Right atrium auricular region (tissue), 2 donors: ENCODE data around the gene CATSPER4. TPM values are rescaled to one million over a fixed set of nuclear protein-coding genes. Genes with fewer than 3 reads are reported as not detected.

Source experiments
- DNase-seq: peaks from one replicate; pipeline ENCODE4 v3.0.0-alpha.2; 2019; ENCODE audit warnings: low spot score
- H3K27ac ChIP-seq, 2 donors: fragments of 200-600 bp; sonication (generic); 1 replicate in 1 of 2; 2 replicates in 1 of 2; pipeline ENCODE4 v1.5.1; 2016 to 2019
- H3K27me3 ChIP-seq, 2 donors: fragments of 200-600 bp; sonication (generic); one replicate each; pipeline versions ENCODE4 v1.5.1 to v1.6.0; 2017 to 2019
- H3K36me3 ChIP-seq: fragments of 200-600 bp; sonication (generic); one replicate; pipeline ENCODE4 v1.5.1; 2016
- H3K4me1 ChIP-seq, 2 donors: fragments of 200-600 bp; sonication (generic); one replicate each; pipeline versions ENCODE4 v1.5.1 to v1.6.0; 2017 to 2019
- H3K4me3 ChIP-seq, 2 donors: fragments of 200-600 bp; sonication (generic); 1 replicate in 1 of 2; 2 replicates in 1 of 2; pipeline ENCODE4 v1.5.1; 2017 to 2019; ENCODE audit warnings: mild to moderate bottlenecking in 1 of 2, moderate library complexity in 1 of 2
- H3K9me3 ChIP-seq, 2 donors: fragments of 200-600 bp; sonication (generic); one replicate each; pipeline ENCODE4 v1.5.1; 2019
- total RNA-seq, 2 donors: library from RNA; depleted of rRNA; stranded (reverse); fragments of >200 nt; gene quantifications; one replicate each; pipeline ENCODE4 v1.1.0, GENCODE V29; 2016
- TF ChIP-seq, protein P1 (sequence below), 2 donors: fragments of 200-600 bp; sonication (generic); IDR thresholded peaks; one replicate each; pipeline ENCODE4 v1.5.1; 2019; ENCODE audit warnings: antibody characterized with exemption in 2 of 2

The CATSPER4 gene
- total RNA-seq, 2 donors from 2014 or later: not detected

DNA sequence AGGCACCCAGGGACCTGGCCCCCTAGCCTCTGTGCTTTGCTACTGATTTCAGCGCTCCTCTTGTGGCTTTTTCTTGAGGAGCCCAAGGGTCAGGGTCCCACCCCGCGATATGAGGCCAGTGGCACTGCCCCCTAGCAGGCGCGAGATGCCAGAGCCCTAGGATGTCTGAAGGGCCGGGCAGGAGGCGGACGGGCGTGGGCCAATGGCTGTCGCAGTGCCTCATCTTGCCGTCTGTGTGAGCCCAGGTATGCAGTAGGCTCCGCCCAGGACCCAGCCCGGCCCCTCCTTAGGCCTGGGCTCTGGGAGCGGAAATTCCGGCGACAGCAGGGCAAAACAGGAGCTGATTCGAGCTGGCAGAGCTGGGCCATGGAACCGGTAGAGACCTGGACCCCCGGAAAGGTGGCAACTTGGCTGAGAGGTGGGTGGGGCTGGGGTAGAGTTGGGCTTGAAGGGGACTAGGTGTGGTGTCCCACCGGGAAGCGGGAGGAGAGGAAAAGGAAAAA is 13.2 kb upstream of the CATSPER4 start, which contains the start of gene CNKSR1:
TSS of gene CNKSR1 (plus strand) at position 310 of the 503 bp plus-strand sequence. CDS start at position 367, 57 bp downstream.
- TF ChIP-seq, protein P1, sequence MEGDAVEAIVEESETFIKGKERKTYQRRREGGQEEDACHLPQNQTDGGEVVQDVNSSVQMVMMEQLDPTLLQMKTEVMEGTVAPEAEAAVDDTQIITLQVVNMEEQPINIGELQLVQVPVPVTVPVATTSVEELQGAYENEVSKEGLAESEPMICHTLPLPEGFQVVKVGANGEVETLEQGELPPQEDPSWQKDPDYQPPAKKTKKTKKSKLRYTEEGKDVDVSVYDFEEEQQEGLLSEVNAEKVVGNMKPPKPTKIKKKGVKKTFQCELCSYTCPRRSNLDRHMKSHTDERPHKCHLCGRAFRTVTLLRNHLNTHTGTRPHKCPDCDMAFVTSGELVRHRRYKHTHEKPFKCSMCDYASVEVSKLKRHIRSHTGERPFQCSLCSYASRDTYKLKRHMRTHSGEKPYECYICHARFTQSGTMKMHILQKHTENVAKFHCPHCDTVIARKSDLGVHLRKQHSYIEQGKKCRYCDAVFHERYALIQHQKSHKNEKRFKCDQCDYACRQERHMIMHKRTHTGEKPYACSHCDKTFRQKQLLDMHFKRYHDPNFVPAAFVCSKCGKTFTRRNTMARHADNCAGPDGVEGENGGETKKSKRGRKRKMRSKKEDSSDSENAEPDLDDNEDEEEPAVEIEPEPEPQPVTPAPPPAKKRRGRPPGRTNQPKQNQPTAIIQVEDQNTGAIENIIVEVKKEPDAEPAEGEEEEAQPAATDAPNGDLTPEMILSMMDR (IDR thresholded peaks at IDR 0.05): no peak
- Histone ChIP-seq H3K4me3 (no peak within 1 kb of the TSS), H3K27ac (no peak within 1 kb of the TSS), H3K36me3 (no peaks in the 10 kb centered on the region), H3K9me3 (no peaks in the 10 kb centered on the region), H3K4me1 (no peaks in the 10 kb centered on the region), H3K27me3 (no peaks in the 10 kb centered on the region)
- DNase-seq: no peak

DNA sequence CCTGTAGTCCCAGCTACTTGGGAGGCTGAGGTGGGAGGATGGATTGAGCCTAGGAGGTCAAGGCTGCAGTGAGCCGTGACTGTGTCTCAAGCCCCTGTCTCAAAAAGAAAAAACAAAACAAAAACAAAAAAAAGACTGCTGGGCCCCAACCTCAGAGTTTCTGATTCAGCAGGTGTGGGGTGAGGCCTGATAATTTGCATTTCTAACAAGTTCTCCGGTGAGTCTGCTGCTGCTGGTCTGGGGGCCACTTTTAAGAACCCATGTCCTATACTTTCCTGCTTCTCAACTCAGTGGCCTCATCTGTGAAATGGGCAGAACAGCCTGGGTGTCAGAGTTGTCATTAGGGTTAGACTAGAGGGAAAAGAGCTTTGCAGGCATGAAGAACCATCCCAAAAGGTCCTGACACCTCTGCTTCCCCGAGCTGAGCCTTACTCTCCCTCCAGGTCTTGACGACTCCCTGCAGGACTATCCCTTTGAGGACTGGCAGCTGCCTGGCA is 10.3 kb upstream of the CATSPER4 start:
- Histone ChIP-seq H3K4me3 (no peak overlapping the region), H3K4me1 (no peaks in the 10 kb centered on the region), H3K27ac (no peak overlapping the region), H3K36me3 (no peaks in the 10 kb centered on the region), H3K9me3 (no peaks in the 10 kb centered on the region), H3K27me3 (no peaks in the 10 kb centered on the region)
- DNase-seq: no peak
- TF ChIP-seq, protein P1 (IDR thresholded peaks at IDR 0.05): no peak

DNA sequence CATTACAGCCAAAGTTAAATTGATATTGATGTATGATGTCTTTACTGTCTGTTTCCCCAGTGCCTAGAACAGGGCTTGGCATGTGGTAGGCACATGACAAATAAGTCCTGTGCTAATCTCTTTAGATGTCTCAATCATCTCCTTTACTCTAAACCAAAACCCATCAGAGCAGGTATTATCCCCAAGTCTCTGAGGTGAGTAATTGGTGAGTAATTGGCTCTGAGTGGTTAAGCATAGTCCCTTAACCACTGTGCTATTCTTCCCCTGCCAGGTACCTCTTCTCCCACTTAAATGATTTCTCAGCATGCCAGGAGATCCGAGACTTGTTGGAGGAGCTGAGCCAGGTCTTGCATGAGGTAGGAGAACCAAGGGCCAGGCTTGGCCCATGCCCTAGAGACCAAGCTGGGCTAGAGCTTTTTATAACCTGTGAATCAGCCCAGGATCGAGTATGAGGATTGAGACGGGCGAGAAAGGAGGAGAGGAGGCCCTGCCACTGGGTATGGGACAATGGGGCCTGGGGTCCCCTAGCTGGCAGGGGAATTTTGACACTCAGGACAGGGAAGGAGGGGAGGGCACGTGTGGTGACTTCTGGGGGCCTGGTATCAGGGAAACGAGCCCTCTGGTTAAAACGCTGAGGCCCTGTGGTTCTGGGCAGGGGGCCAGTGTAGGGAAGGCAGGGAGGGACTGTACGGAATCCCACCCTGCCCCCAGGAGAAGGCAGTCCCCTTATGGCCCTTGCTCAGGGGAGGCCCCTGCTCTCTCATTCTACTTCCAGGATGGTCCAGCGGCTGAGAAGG is 8.6 kb upstream of the CATSPER4 start:
- Histone ChIP-seq H3K4me1 (no peaks in the 10 kb centered on the region), H3K27me3 (no peaks in the 10 kb centered on the region), H3K36me3 (no peaks in the 10 kb centered on the region), H3K27ac (no peak overlapping the region), H3K4me3 (no peak overlapping the region), H3K9me3 (no peaks in the 10 kb centered on the region)
- TF ChIP-seq, protein P1 (IDR thresholded peaks at IDR 0.05): no peak
- no peak for DNase-seq

DNA sequence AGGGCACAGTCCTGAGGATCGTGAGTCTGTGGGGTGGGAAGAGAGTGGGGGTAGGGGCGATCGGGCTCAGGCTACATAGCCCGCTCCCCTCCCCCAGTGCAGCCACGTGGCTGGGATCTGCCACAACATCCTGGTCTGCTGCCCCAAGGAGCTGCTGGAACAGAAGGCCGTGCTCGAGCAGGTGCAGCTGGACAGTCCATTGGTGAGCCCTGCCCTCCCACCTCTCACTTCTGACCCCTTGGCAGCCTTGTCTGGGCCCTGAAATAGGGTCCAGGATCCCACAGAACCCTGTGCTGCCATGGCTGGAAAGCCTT is 8.1 kb upstream of the CATSPER4 start:
- Histone ChIP-seq H3K4me3 (no peak overlapping the region), H3K27ac (no peak overlapping the region), H3K4me1 (no peaks in the 10 kb centered on the region)

DNA sequence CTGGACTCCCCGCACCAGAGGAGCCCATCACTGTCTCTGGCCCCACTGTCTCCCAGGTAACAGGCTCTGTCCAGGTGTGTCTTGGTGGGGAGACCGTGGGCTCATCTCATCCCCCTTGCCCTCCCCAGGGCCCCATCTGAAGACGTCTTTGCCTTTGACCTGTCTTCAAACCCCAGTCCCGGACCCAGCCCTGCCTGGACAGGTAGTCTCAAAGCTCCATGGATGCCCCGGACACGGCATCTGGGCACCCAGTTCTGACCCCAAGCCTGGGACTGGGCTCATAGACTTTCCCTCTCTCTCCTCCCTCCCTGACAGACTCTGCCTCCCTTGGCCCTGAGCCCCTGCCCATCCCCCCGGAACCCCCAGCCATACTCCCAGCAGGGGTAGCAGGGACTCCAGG is 6.3 kb upstream of the CATSPER4 start:
- H3K27me3 ChIP-seq: no peaks in the 10 kb centered on the region
- no peaks in the 10 kb centered on the region for H3K4me1 ChIP-seq
- no peaks in the 10 kb centered on the region for H3K36me3 ChIP-seq
- TF ChIP-seq, protein P1 (IDR thresholded peaks at IDR 0.05): no peak
- no peak for DNase-seq
- H3K4me3 ChIP-seq: no peak overlapping the region
- H3K9me3 ChIP-seq: no peaks in the 10 kb centered on the region
- H3K27ac ChIP-seq: no peak overlapping the region

More for the DNA sequence above, 8.1 kb upstream of the CATSPER4 start:
- H3K27me3 ChIP-seq: no peaks in the 10 kb centered on the region
- no peak for DNase-seq
- TF ChIP-seq, protein P1 (IDR thresholded peaks at IDR 0.05): no peak
- no peaks in the 10 kb centered on the region for H3K36me3 ChIP-seq
- H3K9me3 ChIP-seq: no peaks in the 10 kb centered on the region
